Measurements from ENCODE around the gene AGK.
"Not testable (repeated sequence)": the region's sequence is repeated elsewhere in the genome, so short reads cannot be mapped to it uniquely, and the experiment has no call there.

AGK gene

GRCh38 chr7:141557360-141557759 is 6.2 kb downstream of the AGK start:
- no peak for DNase-seq

GRCh38 chr7:141557831-141558531 is 6.8 kb downstream of the AGK start:
- not testable (repeated sequence) for DNase-seq

GRCh38 chr7:141558544-141559183 is 7.5 kb downstream of the AGK start:
- peak; percentile 81 for DNase-seq

- no peak for DNase-seq
Measured at GRCh38 chr7:141559961-141560360, 8.8 kb downstream of the AGK start.

GRCh38 chr7:141562036-141562435 is 10.8 kb downstream of the AGK start:
- no peak for DNase-seq

GRCh38 chr7:141562543-141562942 is 11.3 kb downstream of the AGK start:
- DNase-seq, result no peak

GRCh38 chr7:141562972-141563371 is 11.8 kb downstream of the AGK start:
- DNase-seq, result no peak

- DNase-seq, result no peak
Measured at GRCh38 chr7:141563956-141564623, 12.9 kb downstream of the AGK start.

GRCh38 chr7:141567432-141567831 is 16.2 kb downstream of the AGK start:
- no peak for DNase-seq

GRCh38 chr7:141568227-141568626 is 17.0 kb downstream of the AGK start:
- no peak for DNase-seq

GRCh38 chr7:141571059-141571458 is 19.8 kb downstream of the AGK start:
- no peak for DNase-seq

GRCh38 chr7:141572175-141572574 is 21.0 kb downstream of the AGK start:
- DNase-seq, result no peak

- DNase-seq, result no peak
Measured at GRCh38 chr7:141573511-141573910, 22.3 kb downstream of the AGK start.

GRCh38 chr7:141575164-141575563 is 24.0 kb downstream of the AGK start:
- DNase-seq, result no peak

GRCh38 chr7:141575654-141576448 is 24.6 kb downstream of the AGK start:
- DNase-seq, result no peak

- DNase-seq, result no peak
Measured at GRCh38 chr7:141577043-141577839, 26.0 kb downstream of the AGK start.

- DNase-seq, result not testable (repeated sequence)
Measured at GRCh38 chr7:141579953-141580352, 28.7 kb downstream of the AGK start.

- DNase-seq, result not testable (repeated sequence)
Measured at GRCh38 chr7:141582063-141582462, 30.9 kb downstream of the AGK start.

- no peak for DNase-seq
Measured at GRCh38 chr7:141584935-141585334, 33.7 kb downstream of the AGK start.

GRCh38 chr7:141585592-141586510 is 34.6 kb downstream of the AGK start:
- no peak for DNase-seq

GRCh38 chr7:141586878-141587277 is 35.7 kb downstream of the AGK start:
- no peak for DNase-seq

Data from NCI-H1436 treated with DMSO at 0.1 percent for 48 hours (cell line).